Pancreas (tissue), 10 donors: ENCODE results near the gene ZNF514. TPM values are rescaled to one million over a fixed set of nuclear protein-coding genes. Genes with fewer than 3 reads are reported as not detected.

Source experiments
- ATAC-seq, 4 donors: fragments of 200-7000 bp; cut with Tn5 transposase; one replicate each; pipeline versions ENCODE4 v1.8.0 to v1.9.1; 2020; ENCODE audit warnings: mild to moderate bottlenecking in 4 of 4, moderate library complexity in 4 of 4
- DNase-seq, 6 donors: peaks; one replicate each; pipeline ENCODE4 v3.0.0-alpha.2; 2020
- FAIRE-seq: peaks from 2 replicates; lab custom pipeline; 2012; peaks lifted over from hg19 to GRCh38; lab: Jason Lieb, UNC
- H3K27ac ChIP-seq, 4 donors: fragments of 200-600 bp; sonication (generic); 1 replicate in 3 of 4; 2 replicates in 1 of 4; pipeline versions ENCODE4 v1.5.0 to v1.8.0; 2020
- H3K27me3 ChIP-seq, 4 donors: fragments of 200-600 bp; one replicate each; pipeline ENCODE4 v1.8.0; 2021
- H3K36me3 ChIP-seq, 3 donors: fragments of 200-600 bp; sonication (generic) in 1 of 3; one replicate each; pipeline versions ENCODE4 v1.5.0 to v1.8.0; 2020 to 2021
- H3K4me1 ChIP-seq, 3 donors: fragments of 200-600 bp; one replicate each; pipeline ENCODE4 v1.8.0; 2021
- H3K4me3 ChIP-seq, 4 donors: fragments of 200-600 bp; sonication (generic) in 2 of 4; one replicate each; pipeline versions ENCODE4 v1.5.0 to v1.8.0; 2020 to 2021
- H3K9me3 ChIP-seq, 4 donors: fragments of 200-600 bp; one replicate each; pipeline ENCODE4 v1.8.0; 2021
- whole genome bisulfite sequencing, 2 donors: extraction: QIAGEN DNeasy Blood & Tissue Kit; methylation state at CpG; one replicate each; pipeline ENCODE4 v1.1.7; 2013; 5-methylcytosine and 5-hydroxymethylcytosine counted together
- intact Hi-C, 3 donors: fragments of 100-400 bp; cut with DNase I; formaldehyde crosslinking; loops; one replicate each; pipeline versions ENCODE4 v1.11.1 to v1.14.2; 2022
- polyA plus RNA-seq, 2 donors: library from polyadenylated mRNA; stranded (reverse); fragments of 200-250 nt; gene quantifications; one replicate each; pipeline ENCODE4 v1.2.3, GENCODE V29; 2013
- total RNA-seq, 6 donors: library from RNA; stranded (reverse); fragmentation: NEBNext Ultra II Directional in 4 of 6; extraction: Animal tissue kit (Norgen Biotek cat#: 25700) in 4 of 6; gene quantifications; one replicate each; pipeline versions ENCODE4 v1.2.1 to v1.2.4, GENCODE V29; 2021 to 2023
- TF ChIP-seq, protein P1 (sequence below), 4 donors: fragments of 200-600 bp; sonication (generic) in 3 of 4; IDR thresholded peaks; one replicate each; pipeline versions ENCODE4 v1.5.0 to v1.8.0; 2021; ENCODE audit warnings: antibody characterized with exemption in 4 of 4
- donor health status: healthy with polysubstance abuse.
- donor health status: DM: no; HTN: no; CAD: no; lungs with moderate emphysema.
- donor health status: DM: no; HTN: no; CAD: no.
- donor health status: control.
- donor health status: control.
- donor health status: Bipolar disorder and iron deficiency.
- donor health status: DM: yes; HTN: yes; CAD: no.
- donor health status: DM: no; HTN: no; CAD: no.
- donor health status: DM: no; HTN: no; CAD: no.
- donor health status: DM: yes; HTN: yes; CAD: no.

The ZNF514 gene
- total and polyA plus RNA-seq, 8 donors: 7.2 to 16.3 (median 9.0) TPM

GRCh38 chr2:95149397-95149984 is 10.2 kb downstream of the ZNF514 start:
- H3K4me1 ChIP-seq: no peaks in the 10 kb centered on the region
- H3K36me3 ChIP-seq: peaks cover 5 to 49% (median 23%) of the 10 kb centered on the region in 3 donors
- no peak overlapping the region for H3K4me3 ChIP-seq
- intact Hi-C loops: no loop called here
- TF ChIP-seq, protein P1, sequence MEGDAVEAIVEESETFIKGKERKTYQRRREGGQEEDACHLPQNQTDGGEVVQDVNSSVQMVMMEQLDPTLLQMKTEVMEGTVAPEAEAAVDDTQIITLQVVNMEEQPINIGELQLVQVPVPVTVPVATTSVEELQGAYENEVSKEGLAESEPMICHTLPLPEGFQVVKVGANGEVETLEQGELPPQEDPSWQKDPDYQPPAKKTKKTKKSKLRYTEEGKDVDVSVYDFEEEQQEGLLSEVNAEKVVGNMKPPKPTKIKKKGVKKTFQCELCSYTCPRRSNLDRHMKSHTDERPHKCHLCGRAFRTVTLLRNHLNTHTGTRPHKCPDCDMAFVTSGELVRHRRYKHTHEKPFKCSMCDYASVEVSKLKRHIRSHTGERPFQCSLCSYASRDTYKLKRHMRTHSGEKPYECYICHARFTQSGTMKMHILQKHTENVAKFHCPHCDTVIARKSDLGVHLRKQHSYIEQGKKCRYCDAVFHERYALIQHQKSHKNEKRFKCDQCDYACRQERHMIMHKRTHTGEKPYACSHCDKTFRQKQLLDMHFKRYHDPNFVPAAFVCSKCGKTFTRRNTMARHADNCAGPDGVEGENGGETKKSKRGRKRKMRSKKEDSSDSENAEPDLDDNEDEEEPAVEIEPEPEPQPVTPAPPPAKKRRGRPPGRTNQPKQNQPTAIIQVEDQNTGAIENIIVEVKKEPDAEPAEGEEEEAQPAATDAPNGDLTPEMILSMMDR (IDR thresholded peaks at IDR 0.05): no peak
- ATAC-seq: no peak
- H3K27me3 ChIP-seq: no peaks in the 10 kb centered on the region
- H3K27ac ChIP-seq: no peak overlapping the region
- DNase-seq: no peak
- 96 to 97% methylated on average over 6 of the region's 6 CpGs for WGBS, 2 donors
- no peak for FAIRE-seq
- peaks cover 0 to 6% (median 2%) of the 10 kb centered on the region in 4 donors for H3K9me3 ChIP-seq

DNA sequence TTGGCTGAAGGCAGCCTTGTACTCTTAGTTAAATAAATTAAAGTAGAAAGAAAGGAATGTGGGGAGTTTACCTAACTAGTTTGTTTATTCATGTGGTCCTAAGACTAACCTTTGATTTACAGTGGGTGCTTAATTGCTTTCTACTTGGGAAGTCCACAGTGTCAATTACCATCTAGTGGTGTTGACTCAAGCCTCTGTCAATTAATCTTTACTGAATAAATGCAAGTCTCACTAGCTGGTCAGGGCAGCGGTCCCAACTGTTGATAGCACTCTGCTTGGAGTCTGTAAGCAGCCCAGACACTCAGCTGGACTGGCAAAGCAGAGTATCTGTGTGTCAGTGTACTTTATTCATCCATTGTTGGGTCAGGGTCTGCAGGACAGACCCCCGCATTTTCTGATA is 15.8 kb downstream of the ZNF514 start:
- FAIRE-seq (no peak), DNase-seq (no peak), ATAC-seq (no peak)
- Histone ChIP-seq H3K9me3 (peaks cover 0 to 6% (median 0%) of the 10 kb centered on the region in 4 donors), H3K27ac (no peak overlapping the region), H3K27me3 (no peaks in the 10 kb centered on the region), H3K4me1 (no peaks in the 10 kb centered on the region), H3K36me3 (peaks cover 0 to 1% (median 0%) of the 10 kb centered on the region in 3 donors), H3K4me3 (no peak overlapping the region)
- intact Hi-C loops: no loop called here
- TF ChIP-seq, protein P1 (IDR thresholded peaks at IDR 0.05): no peak
- 95 to 98% methylated on average over 2 of the region's 2 CpGs for WGBS, 2 donors

- FAIRE-seq: no peak
Observed at GRCh38 chr2:95138702-95139101, 20.9 kb downstream of the ZNF514 start.

GRCh38 chr2:95122197-95122551 is 37.5 kb downstream of the ZNF514 start:
- DNase-seq: no peak
- intact Hi-C loops: no loop called here
- no peaks in the 10 kb centered on the region for H3K27me3 ChIP-seq
- no peaks in the 10 kb centered on the region for H3K9me3 ChIP-seq
- peaks cover 0 to 12% (median 11%) of the 10 kb centered on the region in 3 donors for H3K4me1 ChIP-seq
- peak in 2 of 4 donors; percentile 3 to 6 for ATAC-seq
- H3K27ac ChIP-seq: peak overlapping the region in 3 of 4 donors; percentile 96
- no peaks in the 10 kb centered on the region for H3K36me3 ChIP-seq
- WGBS, 2 donors: 18% methylated on average over 5 of the region's 5 CpGs
- peak overlapping the region; percentile 62 to 99 (median 92) for H3K4me3 ChIP-seq
- FAIRE-seq: no peak
- TF ChIP-seq, protein P1 (IDR thresholded peaks at IDR 0.05): no peak

More at GRCh38 chr2:95138702-95139101, 20.9 kb downstream of the ZNF514 start:
- 82 to 85% methylated on average over 1 of the region's 1 CpG for WGBS, 2 donors
- DNase-seq (no peak), ATAC-seq (no peak)
- no peak overlapping the region for H3K27ac ChIP-seq
- H3K4me3 ChIP-seq: no peak overlapping the region
- TF ChIP-seq, protein P1 (IDR thresholded peaks at IDR 0.05): no peak
- no peaks in the 10 kb centered on the region for H3K36me3 ChIP-seq
- H3K9me3 ChIP-seq: no peaks in the 10 kb centered on the region
- intact Hi-C loops: no loop called here
- no peaks in the 10 kb centered on the region for H3K27me3 ChIP-seq
- no peaks in the 10 kb centered on the region for H3K4me1 ChIP-seq
